Measurements from ENCODE around the gene CCL22.
A peak's percentile ranks its signal among the peaks of the same experiment; 100 is the strongest.

The CCL22 gene

DNA sequence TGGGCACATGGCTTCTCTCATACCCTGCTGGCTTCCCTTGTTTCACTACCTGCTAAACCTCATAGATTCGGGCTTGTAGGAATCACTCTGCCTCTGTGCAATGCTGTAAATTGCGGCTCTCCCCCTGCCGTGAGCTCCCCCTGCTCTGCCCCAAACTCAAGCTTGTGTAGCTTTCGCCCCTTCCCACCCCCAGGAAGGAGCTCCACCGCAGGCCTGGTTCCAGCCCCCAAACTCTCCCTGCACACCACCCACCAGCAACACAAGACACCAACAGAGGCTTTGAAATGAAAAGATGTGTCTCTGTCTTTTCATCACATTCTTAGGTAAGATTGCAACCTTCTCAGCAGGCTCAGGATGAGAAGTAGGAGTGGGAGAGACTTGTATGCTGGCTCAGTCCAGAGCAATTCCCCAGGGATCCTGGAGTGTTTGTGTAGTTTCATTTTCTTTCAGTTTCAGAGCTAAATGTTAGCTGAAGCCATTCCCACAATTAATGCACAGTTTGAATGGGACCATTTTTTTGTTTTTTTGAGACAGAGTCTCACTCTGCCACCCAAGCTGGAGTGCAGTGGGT, 27.9 kb downstream of the CCL22 start:
- Histone ChIP-seq H3K27me3 (ENCODE audit: control insufficient read depth in 3 of 3, insufficient read depth in 3 of 3, low read depth in 1 of 3, low read length in 3 of 3) (no peaks in the 10 kb centered on the region), H2BK120ac (ENCODE audit: low read depth, low read length) (no peak overlapping the region), H3K79me1 (ENCODE audit: low read depth, low read length) (no peaks in the 10 kb centered on the region), H3K4me1 (ENCODE audit: control insufficient read depth in 2 of 2, insufficient read depth in 1 of 2, low read depth in 1 of 2, low read length in 2 of 2) (peaks cover 6 to 11% of the 10 kb centered on the region in 2 donors), H3K27ac (replicated peaks; ENCODE audit: low read length) (no peak overlapping the region), H3K9me3 (replicated peaks in 1 of 2; ENCODE audit: control insufficient read depth in 2 of 2, insufficient read depth in 1 of 2, low read depth in 1 of 2, low read length in 2 of 2) (no peaks in the 10 kb centered on the region), H3K4ac (ENCODE audit: low read length) (no peak overlapping the region), H2AK5ac (ENCODE audit: low read depth, low read length) (no peak overlapping the region), H4K8ac (ENCODE audit: low read depth, low read length) (no peak overlapping the region), H3K9ac (ENCODE audit: low read depth, low read length, poor library complexity) (no peak overlapping the region), H2BK12ac (ENCODE audit: low read length) (no peak overlapping the region), H4K91ac (ENCODE audit: low read depth, low read length, poor library complexity) (no peak overlapping the region), H2BK15ac (ENCODE audit: low read length) (no peak overlapping the region), H3K4me3 (ENCODE audit: low read length in 2 of 2) (no peak overlapping the region), H3K18ac (ENCODE audit: low read length) (peak overlapping the region; percentile 44), H2BK5ac (ENCODE audit: low read length) (no peak overlapping the region), H3K23ac (ENCODE audit: low read depth, low read length, poor library complexity) (no peak overlapping the region), H2AFZ (ENCODE audit: low read length) (peak overlapping the region; percentile 68), H3K4me2 (ENCODE audit: insufficient read depth, low read length, poor library complexity, severe bottlenecking) (no peak overlapping the region), H3K36me3 (replicated peaks in 1 of 2; ENCODE audit: control insufficient read depth in 2 of 2, insufficient read depth in 2 of 2, low read length in 2 of 2) (peaks cover 0 to 17% of the 10 kb centered on the region in 2 donors), H3K14ac (ENCODE audit: low read length) (no peak overlapping the region)
- DNase-seq (ENCODE audit: low spot score), result no peak
- WGBS, 2 donors (ENCODE audit: extremely low coverage in 2 of 2, insufficient read length in 2 of 2, insufficient replicate concordance in 1 of 2), result no CpG with 5 or more reads among the region's 5 CpGs

DNA sequence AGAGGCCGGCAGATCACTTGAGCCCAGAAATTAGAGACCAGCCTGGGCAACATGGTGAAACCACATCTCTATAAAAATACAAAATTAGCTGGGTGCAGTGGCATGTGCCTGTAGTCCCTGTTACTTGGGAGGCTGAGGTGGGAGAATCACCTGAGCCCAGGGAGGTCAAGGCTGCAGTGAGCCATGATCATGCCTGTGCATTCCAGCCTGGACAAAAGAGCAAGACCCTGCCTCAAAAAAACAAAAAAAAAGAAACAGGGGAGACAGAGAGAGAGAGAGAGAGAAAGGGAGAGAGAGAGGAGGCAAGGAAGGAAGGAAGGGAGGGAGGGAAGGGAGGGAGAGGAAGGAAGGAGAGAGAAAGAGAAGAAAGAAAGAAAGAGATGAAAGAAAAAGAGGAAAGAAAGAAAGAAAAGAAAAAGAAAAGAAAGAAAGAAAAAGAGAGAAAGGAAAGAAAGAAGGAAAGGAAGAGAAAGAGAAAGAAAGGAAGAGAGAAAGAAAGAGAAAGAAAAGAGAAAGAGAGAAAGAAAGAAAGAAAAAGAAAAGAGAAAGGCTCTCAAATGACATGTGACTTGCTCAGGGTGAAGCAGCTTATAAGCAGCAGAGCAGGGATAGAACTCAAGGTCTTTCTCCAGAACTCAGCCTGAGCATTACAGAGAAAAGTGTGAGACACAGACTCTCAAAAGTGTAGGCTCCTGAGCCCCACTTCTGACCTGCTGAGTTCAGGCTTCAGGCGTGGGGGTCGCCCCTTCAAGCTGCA, 29.2 kb downstream of the CCL22 start:
- Histone ChIP-seq H3K27ac (replicated peaks; ENCODE audit: low read length) (no peak overlapping the region), H4K91ac (ENCODE audit: low read depth, low read length, poor library complexity) (no peak overlapping the region)

DNA sequence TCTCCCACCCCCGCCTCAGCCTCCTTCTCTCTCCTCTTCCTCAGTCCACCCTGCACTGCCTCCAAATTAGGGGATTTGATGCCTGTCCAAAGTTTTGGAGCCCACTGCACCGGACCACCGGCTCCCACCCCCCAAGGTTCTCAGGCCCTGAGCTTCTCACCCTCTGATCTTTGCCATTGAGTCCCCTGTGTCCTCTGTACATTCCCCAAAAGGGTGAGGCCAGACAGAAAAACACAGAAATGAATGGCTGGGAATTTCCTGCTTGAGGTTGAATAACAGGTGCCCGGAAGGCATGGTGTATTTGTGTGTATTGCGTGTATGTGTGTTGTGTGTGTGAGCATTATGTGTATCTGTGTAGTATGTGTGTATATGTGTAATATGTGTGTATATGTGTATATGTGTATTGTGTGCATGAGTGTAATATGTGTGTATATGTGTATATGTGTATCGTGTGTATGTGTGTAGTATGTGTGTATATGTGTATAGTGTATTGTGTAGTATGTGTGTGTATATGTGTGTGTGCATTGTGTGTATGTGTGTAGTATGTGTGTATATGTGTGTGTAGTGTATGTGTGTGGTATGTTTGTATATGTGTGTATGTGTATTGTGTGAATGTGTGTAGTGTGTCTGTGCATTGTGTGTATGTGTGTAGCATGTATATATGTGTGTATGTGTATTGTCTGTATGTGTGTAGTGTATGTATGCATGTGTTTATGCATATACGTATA, 29.9 kb downstream of the CCL22 start:
- no peak overlapping the region for H3K9ac ChIP-seq (ENCODE audit: low read depth, low read length, poor library complexity)
- no peak overlapping the region for H3K14ac ChIP-seq (ENCODE audit: low read length)
- no peak overlapping the region for H3K4me2 ChIP-seq (ENCODE audit: insufficient read depth, low read length, poor library complexity, severe bottlenecking)
- H2BK15ac ChIP-seq (ENCODE audit: low read length), result no peak overlapping the region
- H3K79me1 ChIP-seq (ENCODE audit: low read depth, low read length), result no peaks in the 10 kb centered on the region
- no peak overlapping the region for H2BK120ac ChIP-seq (ENCODE audit: low read depth, low read length)
- no peaks in the 10 kb centered on the region for H3K27me3 ChIP-seq (ENCODE audit: control insufficient read depth in 3 of 3, insufficient read depth in 3 of 3, low read depth in 1 of 3, low read length in 3 of 3)
- no peak overlapping the region for H2BK12ac ChIP-seq (ENCODE audit: low read length)
- H2AFZ ChIP-seq (ENCODE audit: low read length), result no peak overlapping the region
- no peak overlapping the region for H3K4ac ChIP-seq (ENCODE audit: low read length)
- 100% methylated on average over 1 to 2 of the region's 7 CpGs for WGBS, 2 donors (ENCODE audit: extremely low coverage in 2 of 2, insufficient read length in 2 of 2, insufficient replicate concordance in 1 of 2)
- no peak for DNase-seq (ENCODE audit: low spot score)
- no peak overlapping the region for H4K8ac ChIP-seq (ENCODE audit: low read depth, low read length)
- H3K9me3 ChIP-seq (replicated peaks in 1 of 2; ENCODE audit: control insufficient read depth in 2 of 2, insufficient read depth in 1 of 2, low read depth in 1 of 2, low read length in 2 of 2), result no peaks in the 10 kb centered on the region
- no peak overlapping the region for H3K23ac ChIP-seq (ENCODE audit: low read depth, low read length, poor library complexity)
- peaks cover 0 to under 1% of the 10 kb centered on the region in 2 donors for H3K36me3 ChIP-seq (replicated peaks in 1 of 2; ENCODE audit: control insufficient read depth in 2 of 2, insufficient read depth in 2 of 2, low read length in 2 of 2)
- no peak overlapping the region for H2AK5ac ChIP-seq (ENCODE audit: low read depth, low read length)
- H2BK5ac ChIP-seq (ENCODE audit: low read length), result no peak overlapping the region
- no peak overlapping the region for H3K27ac ChIP-seq (replicated peaks; ENCODE audit: low read length)
- peaks cover 6 to 11% of the 10 kb centered on the region in 2 donors for H3K4me1 ChIP-seq (ENCODE audit: control insufficient read depth in 2 of 2, insufficient read depth in 1 of 2, low read depth in 1 of 2, low read length in 2 of 2)
- no peak overlapping the region for H4K91ac ChIP-seq (ENCODE audit: low read depth, low read length, poor library complexity)
- H3K4me3 ChIP-seq (ENCODE audit: low read length in 2 of 2), result no peak overlapping the region
- peak overlapping the region; percentile 42 for H3K18ac ChIP-seq (ENCODE audit: low read length)

More for the DNA sequence above, 29.2 kb downstream of the CCL22 start:
- Histone ChIP-seq H3K36me3 (replicated peaks in 1 of 2; ENCODE audit: control insufficient read depth in 2 of 2, insufficient read depth in 2 of 2, low read length in 2 of 2) (peaks cover 0 to 6% of the 10 kb centered on the region in 2 donors), H3K4me3 (ENCODE audit: low read length in 2 of 2) (no peak overlapping the region), H3K9ac (ENCODE audit: low read depth, low read length, poor library complexity) (no peak overlapping the region), H2BK15ac (ENCODE audit: low read length) (no peak overlapping the region), H3K9me3 (replicated peaks in 1 of 2; ENCODE audit: control insufficient read depth in 2 of 2, insufficient read depth in 1 of 2, low read depth in 1 of 2, low read length in 2 of 2) (no peaks in the 10 kb centered on the region), H2BK5ac (ENCODE audit: low read length) (no peak overlapping the region), H3K4me2 (ENCODE audit: insufficient read depth, low read length, poor library complexity, severe bottlenecking) (no peak overlapping the region), H2BK12ac (ENCODE audit: low read length) (no peak overlapping the region), H2BK120ac (ENCODE audit: low read depth, low read length) (no peak overlapping the region), H3K18ac (ENCODE audit: low read length) (peak overlapping the region; percentile 42), H2AFZ (ENCODE audit: low read length) (no peak overlapping the region), H3K14ac (ENCODE audit: low read length) (no peak overlapping the region), H3K79me1 (ENCODE audit: low read depth, low read length) (no peaks in the 10 kb centered on the region), H3K23ac (ENCODE audit: low read depth, low read length, poor library complexity) (no peak overlapping the region), H3K4me1 (ENCODE audit: control insufficient read depth in 2 of 2, insufficient read depth in 1 of 2, low read depth in 1 of 2, low read length in 2 of 2) (peaks cover 6 to 11% of the 10 kb centered on the region in 2 donors), H2AK5ac (ENCODE audit: low read depth, low read length) (no peak overlapping the region), H3K4ac (ENCODE audit: low read length) (no peak overlapping the region), H3K27me3 (ENCODE audit: control insufficient read depth in 3 of 3, insufficient read depth in 3 of 3, low read depth in 1 of 3, low read length in 3 of 3) (no peaks in the 10 kb centered on the region), H4K8ac (ENCODE audit: low read depth, low read length) (no peak overlapping the region)
- no peak for DNase-seq (ENCODE audit: low spot score)
- WGBS, 2 donors (ENCODE audit: extremely low coverage in 2 of 2, insufficient read length in 2 of 2, insufficient replicate concordance in 1 of 2), result no CpG with 5 or more reads among the region's 3 CpGs

GRCh38 chr16:57389087-57389468, 30.5 kb downstream of the CCL22 start:
- H3K36me3 ChIP-seq (replicated peaks in 1 of 2; ENCODE audit: control insufficient read depth in 2 of 2, insufficient read depth in 2 of 2, low read length in 2 of 2), result no peaks in the 10 kb centered on the region
- H3K27ac ChIP-seq (replicated peaks; ENCODE audit: low read length), result no peak overlapping the region

More at GRCh38 chr16:57389087-57389468, 30.5 kb downstream of the CCL22 start:
- Histone ChIP-seq H3K4ac (ENCODE audit: low read length) (no peak overlapping the region), H3K9ac (ENCODE audit: low read depth, low read length, poor library complexity) (no peak overlapping the region), H4K91ac (ENCODE audit: low read depth, low read length, poor library complexity) (no peak overlapping the region), H2BK15ac (ENCODE audit: low read length) (no peak overlapping the region), H3K79me1 (ENCODE audit: low read depth, low read length) (no peaks in the 10 kb centered on the region), H3K4me1 (ENCODE audit: control insufficient read depth in 2 of 2, insufficient read depth in 1 of 2, low read depth in 1 of 2, low read length in 2 of 2) (peaks cover 6% of the 10 kb centered on the region in 2 donors), H3K23ac (ENCODE audit: low read depth, low read length, poor library complexity) (no peak overlapping the region), H3K18ac (ENCODE audit: low read length) (no peak overlapping the region), H2AK5ac (ENCODE audit: low read depth, low read length) (no peak overlapping the region), H2BK5ac (ENCODE audit: low read length) (no peak overlapping the region), H3K9me3 (replicated peaks in 1 of 2; ENCODE audit: control insufficient read depth in 2 of 2, insufficient read depth in 1 of 2, low read depth in 1 of 2, low read length in 2 of 2) (no peaks in the 10 kb centered on the region), H3K14ac (ENCODE audit: low read length) (no peak overlapping the region), H4K8ac (ENCODE audit: low read depth, low read length) (no peak overlapping the region), H2AFZ (ENCODE audit: low read length) (no peak overlapping the region), H2BK120ac (ENCODE audit: low read depth, low read length) (no peak overlapping the region), H3K4me3 (ENCODE audit: low read length in 2 of 2) (no peak overlapping the region), H2BK12ac (ENCODE audit: low read length) (no peak overlapping the region), H3K4me2 (ENCODE audit: insufficient read depth, low read length, poor library complexity, severe bottlenecking) (no peak overlapping the region), H3K27me3 (ENCODE audit: control insufficient read depth in 3 of 3, insufficient read depth in 3 of 3, low read depth in 1 of 3, low read length in 3 of 3) (no peaks in the 10 kb centered on the region)
- WGBS, 2 donors (ENCODE audit: extremely low coverage in 2 of 2, insufficient read length in 2 of 2, insufficient replicate concordance in 1 of 2), result 100% methylated on average over 1 of the region's 3 CpGs; no CpG with 5 or more reads in 1 of the 2 donors
- no peak for DNase-seq (ENCODE audit: low spot score)
